HL-60 (cell line): ENCODE measurements around the gene LGALS7B.

ENCODE experiments used
- DNase-seq, 2 experiments: peaks; one replicate each; pipeline ENCODE4 v3.0.0-alpha.2; 2010 to 2020; ENCODE audit warnings: low read depth in 1 of 2, low spot score in 1 of 2
- H3K27ac ChIP-seq: fragments of 250-450 bp; sonication (Bioruptor Pico); replicated peaks from 2 replicates; pipeline ENCODE4 v1.5.1; 2020; ENCODE audit warnings: mild to moderate bottlenecking, moderate library complexity
- H3K27me3 ChIP-seq: fragments of 250-450 bp; sonication (Bioruptor Pico); 2 replicates; pipeline ENCODE4 v1.5.1; 2021; ENCODE audit warnings: mild to moderate bottlenecking, moderate library complexity; ENCODE audit not compliant: insufficient read depth, poor library complexity, severe bottlenecking
- H3K4me3 ChIP-seq: replicated peaks from 2 replicates; pipeline ENCODE4 v1.5.1; 2011; ENCODE audit warnings: mild to moderate bottlenecking, control low read depth, low read length; ENCODE audit not compliant: insufficient read depth
- CTCF ChIP-seq: IDR thresholded peaks from one replicate; pipeline ENCODE4 v1.5.1; 2011; ENCODE audit warnings: low read length, control low read depth, inconsistent platforms; ENCODE audit not compliant: insufficient read depth
- GABPA ChIP-seq: IDR thresholded peaks from 2 replicates; pipeline ENCODE4 v1.6.1; 2012; ENCODE audit warnings: low read depth
- POLR2AphosphoS5 ChIP-seq: IDR thresholded peaks from 2 replicates; pipeline ENCODE4 v1.6.1; 2012; ENCODE audit warnings: low read depth
- REST ChIP-seq: IDR thresholded peaks from 2 replicates; pipeline ENCODE4 v1.6.1; 2012; ENCODE audit warnings: low read depth; ENCODE audit not compliant: insufficient replicate concordance
- SPI1 ChIP-seq: IDR thresholded peaks from 2 replicates; pipeline ENCODE4 v1.6.1; 2012; ENCODE audit warnings: low read depth, mild to moderate bottlenecking, borderline replicate concordance
- long read RNA-seq: library from polyadenylated mRNA; unstranded; transcript quantifications from one replicate; pipeline ENCODE4 v2.0.0, GENCODE V29; 2020

LGALS7B gene
- long read RNA-seq, result 0 reads

GRCh38 chr19:38788478-38789243, at the start of gene LGALS7B:
TSS of gene LGALS7B (plus strand) at chr19:38789200. CDS start at chr19:38789227, 27 bp downstream.
- TF ChIP-seq REST, result no peak
- TF ChIP-seq POLR2AphosphoS5, result no peak
- TF ChIP-seq SPI1, result no peak
- TF ChIP-seq GABPA, result no peak
- TF ChIP-seq CTCF, result no peak
- H3K27me3 ChIP-seq, result peaks cover 12% of the 10 kb centered on the region
- H3K27ac ChIP-seq, result no peak within 1 kb of the TSS
- DNase-seq, result no peak
- H3K4me3 ChIP-seq, result no peak within 1 kb of the TSS

- no peak overlapping the region for H3K4me3 ChIP-seq
- no peak overlapping the region for H3K27ac ChIP-seq
- TF ChIP-seq SPI1 (no peak), REST (no peak), POLR2AphosphoS5 (no peak), GABPA (no peak), CTCF (no peak)
- no peak for DNase-seq
- peaks cover 3% of the 10 kb centered on the region for H3K27me3 ChIP-seq
Observed at GRCh38 chr19:38739440-38740256, 49.4 kb upstream of the LGALS7B start.

GRCh38 chr19:38740257-38740592, 48.8 kb upstream of the LGALS7B start:
- no peak for TF ChIP-seq SPI1
- no peak for TF ChIP-seq CTCF
- no peak for TF ChIP-seq REST
- no peak for TF ChIP-seq POLR2AphosphoS5
- no peak for TF ChIP-seq GABPA
- Histone ChIP-seq H3K4me3 (no peak overlapping the region), H3K27me3 (peaks cover 3% of the 10 kb centered on the region), H3K27ac (no peak overlapping the region)
- DNase-seq, result no peak
